Small intestine (tissue), 7 donors: ENCODE results near the gene WDR37. TPM values are rescaled to one million over a fixed set of nuclear protein-coding genes. Genes with fewer than 3 reads are reported as not detected.

Experiments
- DNase-seq, 2 donors: peaks; one replicate each; pipeline versions ENCODE4 v3.0.0 to v3.0.0-alpha.2; 2013
- FAIRE-seq: peaks from 2 replicates; lab custom pipeline; 2012; peaks lifted over from hg19 to GRCh38; lab: Jason Lieb, UNC
- H3K27ac ChIP-seq, 3 donors: one replicate each; pipeline ENCODE4 v1.5.1; 2013; ENCODE audit warnings: low read length in 2 of 3, mild to moderate bottlenecking in 2 of 3, control low read depth in 1 of 3, inconsistent platforms in 1 of 3, low read depth in 1 of 3, moderate library complexity in 1 of 3
- H3K27me3 ChIP-seq, 3 donors: one replicate each; pipeline ENCODE4 v1.6.1; 2013; ENCODE audit warnings: low read length in 3 of 3, inconsistent platforms in 1 of 3; ENCODE audit not compliant: control insufficient read depth in 3 of 3, insufficient read depth in 3 of 3
- H3K36me3 ChIP-seq, 3 donors: one replicate each; pipeline ENCODE4 v1.6.1; 2013; ENCODE audit warnings: low read length in 3 of 3, inconsistent platforms in 1 of 3, low read depth in 1 of 3, mild to moderate bottlenecking in 1 of 3, moderate library complexity in 1 of 3; ENCODE audit not compliant: control insufficient read depth in 3 of 3, insufficient read depth in 2 of 3
- H3K4me1 ChIP-seq, 3 donors: one replicate each; pipeline ENCODE4 v1.6.1; 2013; ENCODE audit warnings: low read length in 2 of 3, inconsistent platforms in 1 of 3, low read depth in 1 of 3, mild to moderate bottlenecking in 1 of 3, moderate library complexity in 1 of 3; ENCODE audit not compliant: control insufficient read depth in 3 of 3, insufficient read depth in 2 of 3
- H3K4me3 ChIP-seq, 3 donors: one replicate each; pipeline ENCODE4 v1.5.1; 2013; ENCODE audit warnings: low read length in 3 of 3, control low read depth in 1 of 3, inconsistent platforms in 1 of 3, low read depth in 1 of 3, mild to moderate bottlenecking in 1 of 3, moderate library complexity in 1 of 3
- H3K9me3 ChIP-seq, 2 donors: one replicate each; pipeline ENCODE4 v1.6.1; 2013; ENCODE audit warnings: low read depth in 1 of 2, low read length in 1 of 2; ENCODE audit not compliant: control insufficient read depth in 2 of 2, insufficient read depth in 1 of 2
- WGBS, 3 donors: extraction: QIAGEN DNeasy Blood & Tissue Kit; methylation state at CpG; one replicate each; pipeline ENCODE4 v1.1.7; 2013; 5-methylcytosine and 5-hydroxymethylcytosine counted together
- polyA plus RNA-seq, 4 donors: library from polyadenylated mRNA; stranded (reverse) in 3 of 4; unstranded in 1 of 4; fragments of 200-250 nt in 3 of 4; fragments of 120-200 nt in 1 of 4; gene quantifications; one replicate each; pipeline versions ENCODE4 v1.2.1 to v1.2.3, GENCODE V29; 2013
- donor health status: healthy with polysubstance abuse.
- donor health status: control.
- donor health status: control.
- donor health status: Bipolar disorder and iron deficiency.
- donor health status: healthy.

The WDR37 gene
- polyA plus RNA-seq, 4 donors, result 6.8 to 14.8 (median 7.7) TPM

- 83 to 93% (median 89%) methylated on average over 4 of the region's 4 CpGs for WGBS, 3 donors
- Histone ChIP-seq H3K4me3 (no peak overlapping the region), H3K27me3 (peaks cover 0 to 2% (median 0%) of the 10 kb centered on the region in 3 donors), H3K4me1 (no peaks in the 10 kb centered on the region), H3K36me3 (no peaks in the 10 kb centered on the region), H3K9me3 (no peaks in the 10 kb centered on the region), H3K27ac (no peak overlapping the region)
- FAIRE-seq, result no peak
- DNase-seq, result no peak
Observed at GRCh38 chr10:1171182-1171581, 115.0 kb downstream of the WDR37 start.

- DNase-seq (no peak), FAIRE-seq (no peak)
- 82 to 87% (median 86%) methylated on average over 8 to 9 of the region's 9 CpGs for WGBS, 3 donors
- H3K36me3 ChIP-seq, result no peaks in the 10 kb centered on the region
- no peak overlapping the region for H3K27ac ChIP-seq
- H3K9me3 ChIP-seq, result no peaks in the 10 kb centered on the region
- peaks cover 0 to 2% (median 0%) of the 10 kb centered on the region in 3 donors for H3K27me3 ChIP-seq
- H3K4me3 ChIP-seq, result no peak overlapping the region
- H3K4me1 ChIP-seq, result no peaks in the 10 kb centered on the region
Observed at GRCh38 chr10:1171586-1171985, 115.4 kb downstream of the WDR37 start.

- Histone ChIP-seq H3K9me3 (no peaks in the 10 kb centered on the region), H3K4me1 (no peaks in the 10 kb centered on the region), H3K36me3 (no peaks in the 10 kb centered on the region), H3K27ac (no peak overlapping the region), H3K4me3 (no peak overlapping the region), H3K27me3 (peaks cover 0 to 2% (median 0%) of the 10 kb centered on the region in 3 donors)
- WGBS, 3 donors, result 83 to 89% (median 87%) methylated on average over 15 of the region's 15 CpGs
- no peak for FAIRE-seq
- DNase-seq, result no peak
Observed at GRCh38 chr10:1172256-1172984, 116.2 kb downstream of the WDR37 start.

GRCh38 chr10:1173091-1173490 is 116.9 kb downstream of the WDR37 start:
- no peak for FAIRE-seq
- 90 to 92% (median 91%) methylated on average over 27 of the region's 27 CpGs for WGBS, 3 donors
- H3K27me3 ChIP-seq, result peaks cover 0 to 2% (median 0%) of the 10 kb centered on the region in 3 donors

GRCh38 chr10:1174022-1174421 is 117.8 kb downstream of the WDR37 start:
- FAIRE-seq (no peak), DNase-seq (no peak)
- no peak overlapping the region for H3K27ac ChIP-seq

More at GRCh38 chr10:1173091-1173490, 116.9 kb downstream of the WDR37 start:
- Histone ChIP-seq H3K4me3 (no peak overlapping the region), H3K4me1 (no peaks in the 10 kb centered on the region), H3K27ac (no peak overlapping the region), H3K9me3 (no peaks in the 10 kb centered on the region), H3K36me3 (no peaks in the 10 kb centered on the region)
- no peak for DNase-seq

GRCh38 chr10:1175956-1176565 is 119.9 kb downstream of the WDR37 start:
- FAIRE-seq, result no peak
- no peaks in the 10 kb centered on the region for H3K4me1 ChIP-seq
- 85 to 93% (median 92%) methylated on average over 23 of the region's 23 CpGs for WGBS, 3 donors
- H3K9me3 ChIP-seq, result no peaks in the 10 kb centered on the region
- no peaks in the 10 kb centered on the region for H3K36me3 ChIP-seq
- peaks cover 0 to 2% (median 0%) of the 10 kb centered on the region in 3 donors for H3K27me3 ChIP-seq
- no peak overlapping the region for H3K27ac ChIP-seq
- no peak overlapping the region for H3K4me3 ChIP-seq
- DNase-seq, result no peak

More at GRCh38 chr10:1174022-1174421, 117.8 kb downstream of the WDR37 start:
- Histone ChIP-seq H3K9me3 (no peaks in the 10 kb centered on the region), H3K27me3 (peaks cover 0 to 2% (median 0%) of the 10 kb centered on the region in 3 donors), H3K4me3 (no peak overlapping the region), H3K36me3 (no peaks in the 10 kb centered on the region), H3K4me1 (no peaks in the 10 kb centered on the region)
- WGBS, 3 donors, result 81 to 88% (median 81%) methylated on average over 5 of the region's 5 CpGs

- FAIRE-seq (no peak), DNase-seq (no peak)
- Histone ChIP-seq H3K27me3 (peaks cover 0 to 2% (median 0%) of the 10 kb centered on the region in 3 donors), H3K36me3 (no peaks in the 10 kb centered on the region), H3K9me3 (no peaks in the 10 kb centered on the region), H3K4me1 (peaks cover 0 to under 1% (median 0%) of the 10 kb centered on the region in 3 donors), H3K4me3 (no peak overlapping the region), H3K27ac (no peak overlapping the region)
- WGBS, 3 donors, result 84 to 90% (median 88%) methylated on average over 5 to 9 of the region's 9 CpGs
Observed at GRCh38 chr10:1177936-1178335, 121.8 kb downstream of the WDR37 start.

- peaks cover 0 to 4% (median 0%) of the 10 kb centered on the region in 3 donors for H3K4me1 ChIP-seq
- no peak for DNase-seq
- no peaks in the 10 kb centered on the region for H3K9me3 ChIP-seq
- no peak for FAIRE-seq
- 88 to 90% (median 90%) methylated on average over 16 of the region's 16 CpGs for WGBS, 3 donors
- H3K27ac ChIP-seq, result no peak overlapping the region
- no peaks in the 10 kb centered on the region for H3K27me3 ChIP-seq
- H3K36me3 ChIP-seq, result no peaks in the 10 kb centered on the region
- no peak overlapping the region for H3K4me3 ChIP-seq
Observed at GRCh38 chr10:1178506-1178905, 122.3 kb downstream of the WDR37 start.
